ENCODE data around the gene LIN28B. TPM values are rescaled to one million over a fixed set of nuclear protein-coding genes. Genes with fewer than 3 reads are reported as not detected.
A peak's percentile ranks its signal among the peaks of the same experiment; 100 is the strongest.

Gene LIN28B
- total RNA-seq, 6 donors from 2014 or later: 0.10 to 0.49 TPM; not detected in 4

- no peaks in the 10 kb centered on the region for H3K27me3 ChIP-seq
- TF ChIP-seq POLR2AphosphoS5 (IDR thresholded peaks at IDR 0.05): no peak
- TF ChIP-seq CTCF (IDR thresholded peaks at IDR 0.05): no peak
- TF ChIP-seq POLR2A (IDR thresholded peaks at IDR 0.05): no peak
- no peak for TF ChIP-seq EP300 (IDR thresholded peaks at IDR 0.05)
- no peaks in the 10 kb centered on the region for H3K4me1 ChIP-seq
- no peak overlapping the region for H3K4me3 ChIP-seq
- H3K9me3 ChIP-seq: no peaks in the 10 kb centered on the region
- DNase-seq (no peak), ATAC-seq (ENCODE audit: low FRiP score in 2 of 2) (no peak)
- H3K36me3 ChIP-seq: no peaks in the 10 kb centered on the region
- WGBS, 2 donors: 59 to 61% methylated on average over 3 of the region's 3 CpGs
- H3K27ac ChIP-seq: no peak overlapping the region
These were observed 28.8 kb upstream of the LIN28B start for GRCh38 chr6:104928141-104928540.

- no peaks in the 10 kb centered on the region for H3K36me3 ChIP-seq
- 56 to 79% methylated on average over 5 of the region's 5 CpGs for WGBS, 2 donors
- no peak overlapping the region for H3K27ac ChIP-seq
- TF ChIP-seq EP300 (IDR thresholded peaks at IDR 0.05): no peak
- no peak for TF ChIP-seq POLR2A (IDR thresholded peaks at IDR 0.05)
- TF ChIP-seq CTCF (IDR thresholded peaks at IDR 0.05): no peak
- TF ChIP-seq POLR2AphosphoS5 (IDR thresholded peaks at IDR 0.05): no peak
- H3K4me3 ChIP-seq: no peak overlapping the region
- ATAC-seq (ENCODE audit: low FRiP score in 2 of 2): no peak
- no peaks in the 10 kb centered on the region for H3K4me1 ChIP-seq
- no peaks in the 10 kb centered on the region for H3K27me3 ChIP-seq
- no peaks in the 10 kb centered on the region for H3K9me3 ChIP-seq
- no peak for DNase-seq
These were observed 27.6 kb upstream of the LIN28B start for GRCh38 chr6:104929353-104929752.

- ATAC-seq (ENCODE audit: low FRiP score in 2 of 2): no peak
- Histone ChIP-seq H3K36me3 (no peaks in the 10 kb centered on the region), H3K4me1 (no peaks in the 10 kb centered on the region), H3K27me3 (no peaks in the 10 kb centered on the region), H3K27ac (no peak overlapping the region), H3K4me3 (no peak overlapping the region), H3K9me3 (no peaks in the 10 kb centered on the region)
- no peak for DNase-seq
- WGBS, 2 donors: 78 to 79% methylated on average over 2 of the region's 2 CpGs
- no peak for TF ChIP-seq EP300 (IDR thresholded peaks at IDR 0.05)
- no peak for TF ChIP-seq POLR2AphosphoS5 (IDR thresholded peaks at IDR 0.05)
- no peak for TF ChIP-seq POLR2A (IDR thresholded peaks at IDR 0.05)
- no peak for TF ChIP-seq CTCF (IDR thresholded peaks at IDR 0.05)
These were observed 26.0 kb upstream of the LIN28B start for GRCh38 chr6:104930939-104931338.

- 95 to 97% methylated on average over 33 to 37 of the region's 38 CpGs for WGBS, 2 donors
- DNase-seq (peak in 1 of 2 donors; percentile 71), ATAC-seq (ENCODE audit: low FRiP score in 2 of 2) (peak in 1 of 2 donors; percentile 34)
- no peak overlapping the region for H3K27ac ChIP-seq
- TF ChIP-seq POLR2A (IDR thresholded peaks at IDR 0.05): no peak
- TF ChIP-seq EP300 (IDR thresholded peaks at IDR 0.05): no peak
- TF ChIP-seq POLR2AphosphoS5 (IDR thresholded peaks at IDR 0.05): no peak
- no peak for TF ChIP-seq CTCF (IDR thresholded peaks at IDR 0.05)
- H3K4me1 ChIP-seq: peaks cover 5 to 16% (median 5%) of the 10 kb centered on the region in 4 donors
- H3K36me3 ChIP-seq: no peaks in the 10 kb centered on the region
- H3K9me3 ChIP-seq: peaks cover 5 to 10% (median 8%) of the 10 kb centered on the region in 4 donors
- no peak overlapping the region for H3K4me3 ChIP-seq
- peaks cover 0 to 19% (median 14%) of the 10 kb centered on the region in 4 donors for H3K27me3 ChIP-seq
These were observed 20.0 kb upstream of the LIN28B start for GRCh38 chr6:104936766-104937535.
